GM12874 (cell line): ENCODE measurements around the gene SPATA7.

Source experiments
- TF ChIP-seq, protein P1 (sequence below): IDR thresholded peaks from 2 replicates; pipeline ENCODE4 v1.5.1; 2011; ENCODE audit warnings: low read depth, mild to moderate bottlenecking, control low read depth, low read length, moderate library complexity; ENCODE audit not compliant: insufficient read depth

SPATA7 gene

DNA sequence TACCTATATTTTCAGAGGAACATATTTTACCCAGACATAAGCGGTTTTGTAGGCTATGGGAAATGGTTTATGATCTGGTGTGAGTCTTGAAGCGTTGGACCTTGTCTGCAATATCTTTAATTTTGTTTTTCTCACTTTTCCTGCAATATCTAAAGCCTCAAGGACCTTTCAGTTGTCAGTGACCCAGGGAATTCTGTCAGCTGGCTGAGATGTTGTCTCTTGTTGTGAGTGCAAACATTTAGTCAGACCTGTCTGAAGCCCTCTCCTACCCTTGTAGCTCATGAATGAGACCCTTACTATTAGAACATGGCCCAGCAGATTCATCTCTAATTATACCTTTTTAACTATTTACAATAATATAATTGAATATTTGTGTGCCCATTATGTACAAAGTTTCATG, 53.6 kb downstream of the SPATA7 start:
- TF ChIP-seq, protein P1, sequence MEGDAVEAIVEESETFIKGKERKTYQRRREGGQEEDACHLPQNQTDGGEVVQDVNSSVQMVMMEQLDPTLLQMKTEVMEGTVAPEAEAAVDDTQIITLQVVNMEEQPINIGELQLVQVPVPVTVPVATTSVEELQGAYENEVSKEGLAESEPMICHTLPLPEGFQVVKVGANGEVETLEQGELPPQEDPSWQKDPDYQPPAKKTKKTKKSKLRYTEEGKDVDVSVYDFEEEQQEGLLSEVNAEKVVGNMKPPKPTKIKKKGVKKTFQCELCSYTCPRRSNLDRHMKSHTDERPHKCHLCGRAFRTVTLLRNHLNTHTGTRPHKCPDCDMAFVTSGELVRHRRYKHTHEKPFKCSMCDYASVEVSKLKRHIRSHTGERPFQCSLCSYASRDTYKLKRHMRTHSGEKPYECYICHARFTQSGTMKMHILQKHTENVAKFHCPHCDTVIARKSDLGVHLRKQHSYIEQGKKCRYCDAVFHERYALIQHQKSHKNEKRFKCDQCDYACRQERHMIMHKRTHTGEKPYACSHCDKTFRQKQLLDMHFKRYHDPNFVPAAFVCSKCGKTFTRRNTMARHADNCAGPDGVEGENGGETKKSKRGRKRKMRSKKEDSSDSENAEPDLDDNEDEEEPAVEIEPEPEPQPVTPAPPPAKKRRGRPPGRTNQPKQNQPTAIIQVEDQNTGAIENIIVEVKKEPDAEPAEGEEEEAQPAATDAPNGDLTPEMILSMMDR, result no peak

DNA sequence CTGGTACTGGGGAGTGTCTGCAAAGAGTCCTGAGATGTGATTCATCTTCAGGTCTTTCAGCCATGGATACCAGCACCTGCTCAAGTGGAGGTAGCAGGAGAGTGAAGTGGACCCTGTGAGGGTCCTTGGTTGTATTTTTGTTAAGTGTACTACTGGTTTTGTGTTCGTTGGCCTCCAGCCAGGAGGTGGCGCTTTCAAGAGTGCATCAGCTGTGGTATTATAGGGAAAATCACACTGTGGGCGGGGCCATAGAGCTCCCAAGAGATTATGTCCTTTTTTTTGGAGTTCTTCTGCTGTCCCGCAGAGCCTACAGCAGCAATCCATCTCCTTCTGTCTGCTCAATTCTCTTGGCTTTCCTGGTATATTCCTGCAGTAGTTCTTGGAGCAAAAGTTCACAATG, 66.8 kb downstream of the SPATA7 start:
- TF ChIP-seq, protein P1, result no peak

DNA sequence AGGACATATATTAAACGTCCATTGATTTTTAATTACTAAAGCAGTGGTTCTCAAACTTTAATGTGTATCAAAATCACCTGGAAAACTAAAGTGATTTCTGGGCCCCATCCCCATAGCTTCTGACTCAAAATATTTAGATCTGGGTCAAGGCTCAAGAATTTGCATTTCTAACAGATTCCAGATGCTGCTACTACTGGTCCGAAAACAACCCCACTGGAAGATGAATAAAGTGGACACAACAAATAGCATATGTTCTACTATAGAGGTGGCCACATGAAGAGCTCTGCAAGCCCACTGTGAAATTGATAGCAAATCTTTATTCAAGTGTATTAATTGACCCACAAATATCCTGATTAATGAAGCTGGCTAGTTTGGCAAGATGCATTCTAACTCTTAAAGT, 69.4 kb downstream of the SPATA7 start:
- TF ChIP-seq, protein P1, result no peak

DNA sequence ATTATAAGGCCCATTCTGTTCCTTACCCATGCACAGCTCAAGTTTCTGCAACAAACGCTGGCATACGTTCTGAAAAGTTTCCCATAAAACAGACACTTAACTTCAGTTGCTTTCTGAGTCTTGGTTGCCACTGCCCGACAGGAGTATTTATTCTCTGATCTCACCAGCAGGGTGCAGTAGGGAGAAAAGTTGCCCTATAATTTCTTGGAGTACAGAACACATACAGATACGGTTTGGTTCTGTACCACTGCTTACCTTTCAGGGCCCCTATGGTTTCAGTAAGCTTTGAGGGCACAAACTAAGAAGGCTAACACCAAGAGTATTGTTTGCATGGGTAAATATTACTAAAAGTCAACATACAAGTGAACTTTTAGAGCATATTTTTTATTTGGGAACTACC, 77.9 kb downstream of the SPATA7 start:
- TF ChIP-seq, protein P1, result peak; percentile 50

DNA sequence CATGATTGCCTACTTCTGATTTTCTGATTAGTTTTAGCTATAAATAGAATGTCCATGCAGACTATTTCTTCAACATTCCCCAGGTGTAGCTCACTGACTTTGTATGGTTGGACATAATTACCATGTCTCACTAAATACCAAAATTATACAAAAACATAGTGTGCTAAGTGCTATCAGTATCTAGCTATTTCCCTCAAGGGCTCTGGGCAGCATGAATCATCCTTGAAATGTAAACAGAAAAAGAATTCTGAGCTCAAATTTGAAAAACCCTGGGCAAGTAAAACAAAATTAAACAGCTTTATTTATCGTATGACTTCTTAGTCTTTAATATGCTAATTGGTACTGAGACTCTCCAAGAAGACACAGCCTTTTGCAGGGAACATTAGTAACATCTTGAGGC, 82.9 kb downstream of the SPATA7 start:
- TF ChIP-seq, protein P1, result no peak

DNA sequence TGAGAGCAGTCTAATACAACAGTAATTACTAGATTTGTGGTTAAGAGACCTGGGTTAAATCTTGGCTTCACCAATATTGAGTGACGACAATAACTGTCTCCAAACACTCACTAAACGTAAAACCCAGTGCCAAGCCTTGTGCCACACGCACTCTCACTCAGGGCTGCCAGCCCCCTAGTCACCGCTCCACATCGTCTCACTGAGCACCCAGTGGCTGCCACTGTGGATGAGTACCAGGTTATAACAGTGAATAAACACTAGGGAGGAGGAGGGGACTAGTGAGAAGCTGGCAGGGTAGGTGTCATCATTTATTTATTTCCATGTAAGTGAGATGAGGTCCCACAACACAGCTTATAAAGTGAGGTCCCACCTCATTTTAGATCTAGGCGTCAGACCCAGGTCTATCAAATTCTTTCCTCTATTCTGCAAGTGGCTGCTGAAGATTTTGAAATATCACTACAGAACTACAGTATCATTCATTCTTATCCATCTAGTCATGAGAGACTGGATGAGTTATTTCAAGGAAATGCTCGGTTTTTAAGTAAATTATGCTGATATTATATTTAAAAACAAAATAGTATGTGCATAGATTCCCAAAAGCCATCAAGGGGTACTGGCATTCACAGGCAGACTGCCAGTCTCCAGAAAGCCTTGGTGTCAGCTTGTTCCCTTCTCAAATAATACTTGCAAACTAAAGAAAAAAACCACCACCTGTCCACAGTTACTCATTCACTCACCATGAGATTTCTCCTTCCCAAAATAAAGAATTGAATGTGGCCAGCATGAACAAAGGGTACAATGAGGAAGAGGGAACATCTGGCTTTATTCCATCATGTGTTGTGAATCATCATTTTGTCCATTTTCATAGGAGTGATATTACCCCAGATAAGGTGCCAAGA, 85.3 kb downstream of the SPATA7 start:
- TF ChIP-seq, protein P1, result no peak

DNA sequence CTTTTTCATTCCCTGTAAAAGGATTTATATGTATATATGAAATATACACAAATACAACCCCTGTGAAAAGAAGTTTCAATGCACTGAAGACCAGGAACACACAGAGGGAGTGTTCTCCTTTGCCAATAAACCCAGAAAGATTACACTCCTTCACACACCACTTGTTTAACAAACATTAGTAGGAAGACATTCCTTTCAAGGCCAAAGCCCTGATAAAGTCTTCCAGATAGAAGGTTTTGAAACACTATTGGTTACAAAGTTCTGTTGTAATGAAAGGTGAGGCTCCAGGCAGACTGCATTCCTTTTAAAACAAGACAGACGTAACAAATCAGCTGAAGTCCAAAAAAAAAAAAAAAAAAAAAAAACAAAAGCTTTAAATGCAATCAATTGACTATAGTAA, 88.3 kb downstream of the SPATA7 start:
- TF ChIP-seq, protein P1, result no peak
